ENCODE measurements around the gene IRF4.

The IRF4 gene

DNA sequence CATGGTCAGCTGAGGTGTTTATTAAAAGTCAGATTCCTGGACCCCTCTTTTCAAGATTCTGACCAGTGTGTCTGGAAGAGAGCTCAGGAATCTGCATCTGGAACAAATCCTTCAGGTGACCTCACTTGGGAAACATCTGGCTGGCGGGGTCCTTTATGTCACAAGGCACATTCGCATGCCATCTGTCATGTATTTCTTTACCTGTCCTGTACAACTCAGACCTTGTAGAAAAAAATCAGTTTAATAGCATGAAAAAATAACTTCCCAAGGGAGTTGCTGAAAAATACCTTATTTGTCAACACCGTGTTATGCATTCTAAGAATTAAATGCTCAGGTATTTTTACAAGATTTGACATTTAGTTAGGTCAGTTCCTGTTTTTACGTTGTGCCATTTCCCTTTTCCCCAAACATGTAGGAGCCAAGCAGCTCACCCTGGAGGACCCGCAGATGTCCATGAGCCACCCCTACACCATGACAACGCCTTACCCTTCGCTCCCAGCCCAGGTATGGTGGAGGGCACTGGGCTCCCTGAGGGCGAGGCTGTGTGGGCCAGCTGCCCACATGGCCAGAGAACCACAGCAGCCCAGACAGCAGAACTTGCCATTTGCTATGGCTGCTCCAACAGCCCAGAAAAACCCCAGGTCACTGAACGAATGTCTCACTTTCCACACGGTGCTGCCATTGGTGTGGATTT is 4.0 kb downstream of the IRF4 start:
- H3K27ac ChIP-seq (ENCODE audit: low read depth, low read length): no peak overlapping the region

DNA sequence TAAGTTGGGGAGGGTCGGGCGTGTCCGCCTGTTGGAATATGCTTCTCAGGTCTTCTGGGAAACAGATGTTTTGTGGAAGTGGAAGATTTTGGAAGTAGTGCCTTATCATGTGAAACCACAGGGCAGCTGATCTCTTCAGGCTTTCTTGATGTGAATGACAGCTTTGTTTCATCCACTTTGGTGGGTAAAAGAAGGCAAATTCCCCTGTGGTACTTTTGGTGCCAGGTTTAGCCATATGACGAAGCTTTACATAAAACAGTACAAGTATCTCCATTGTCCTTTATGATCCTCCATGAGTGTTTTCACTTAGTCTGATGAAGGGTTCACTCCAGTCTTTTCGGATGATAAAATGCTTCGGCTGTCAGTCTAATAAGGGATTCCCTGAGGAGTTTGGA is 4.6 kb downstream of the IRF4 start:
- H3K4me1 ChIP-seq (ENCODE audit: control insufficient read depth, insufficient read depth, low read length): peaks cover 6% of the 10 kb centered on the region
- H3K9ac ChIP-seq (ENCODE audit: low read depth, low read length): no peak overlapping the region
- no peak overlapping the region for H3K4me3 ChIP-seq (ENCODE audit: low read depth, low read length)
- no peaks in the 10 kb centered on the region; the same call in 1 of the 2 replicates for H3K36me3 ChIP-seq (ENCODE audit: control insufficient read depth, insufficient read depth, low read length)
- peaks cover 58% of the 10 kb centered on the region for H3K27me3 ChIP-seq (ENCODE audit: control insufficient read depth, insufficient read depth, low read length)
- no peaks in the 10 kb centered on the region for H3K9me3 ChIP-seq (ENCODE audit: control insufficient read depth, insufficient read depth, low read length)
- H3K27ac ChIP-seq (ENCODE audit: low read depth, low read length): no peak overlapping the region

More for the DNA sequence above, 4.0 kb downstream of the IRF4 start:
- Histone ChIP-seq H3K9ac (ENCODE audit: low read depth, low read length) (no peak overlapping the region), H3K4me1 (ENCODE audit: control insufficient read depth, insufficient read depth, low read length) (peaks cover 6% of the 10 kb centered on the region), H3K4me3 (ENCODE audit: low read depth, low read length) (no peak overlapping the region), H3K9me3 (ENCODE audit: control insufficient read depth, insufficient read depth, low read length) (no peaks in the 10 kb centered on the region), H3K36me3 (ENCODE audit: control insufficient read depth, insufficient read depth, low read length) (no peaks in the 10 kb centered on the region; the same call in 1 of the 2 replicates), H3K27me3 (ENCODE audit: control insufficient read depth, insufficient read depth, low read length) (peaks cover 64% of the 10 kb centered on the region)

DNA sequence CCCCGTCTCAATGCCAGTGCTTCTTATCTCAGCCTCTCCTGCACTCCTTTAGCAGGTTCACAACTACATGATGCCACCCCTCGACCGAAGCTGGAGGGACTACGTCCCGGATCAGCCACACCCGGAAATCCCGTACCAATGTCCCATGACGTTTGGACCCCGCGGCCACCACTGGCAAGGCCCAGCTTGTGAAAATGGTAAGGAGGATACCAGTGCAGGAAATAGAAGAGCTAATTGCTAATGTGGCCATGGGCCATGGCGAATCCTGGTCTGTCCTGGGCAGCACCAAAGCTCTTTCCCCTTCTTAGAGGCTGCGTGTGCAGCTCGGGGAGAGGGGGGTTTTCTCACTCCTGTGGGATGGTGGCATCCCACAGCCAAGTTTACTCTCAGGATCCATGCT is 5.5 kb downstream of the IRF4 start:
- Histone ChIP-seq H3K9ac (ENCODE audit: low read depth, low read length) (no peak overlapping the region), H3K4me1 (ENCODE audit: control insufficient read depth, insufficient read depth, low read length) (peaks cover 6% of the 10 kb centered on the region), H3K4me3 (ENCODE audit: low read depth, low read length) (no peak overlapping the region), H3K27ac (ENCODE audit: low read depth, low read length) (no peak overlapping the region), H3K9me3 (ENCODE audit: control insufficient read depth, insufficient read depth, low read length) (no peaks in the 10 kb centered on the region), H3K27me3 (ENCODE audit: control insufficient read depth, insufficient read depth, low read length) (peaks cover 51% of the 10 kb centered on the region), H3K36me3 (ENCODE audit: control insufficient read depth, insufficient read depth, low read length) (no peaks in the 10 kb centered on the region; the same call in 1 of the 2 replicates)

DNA sequence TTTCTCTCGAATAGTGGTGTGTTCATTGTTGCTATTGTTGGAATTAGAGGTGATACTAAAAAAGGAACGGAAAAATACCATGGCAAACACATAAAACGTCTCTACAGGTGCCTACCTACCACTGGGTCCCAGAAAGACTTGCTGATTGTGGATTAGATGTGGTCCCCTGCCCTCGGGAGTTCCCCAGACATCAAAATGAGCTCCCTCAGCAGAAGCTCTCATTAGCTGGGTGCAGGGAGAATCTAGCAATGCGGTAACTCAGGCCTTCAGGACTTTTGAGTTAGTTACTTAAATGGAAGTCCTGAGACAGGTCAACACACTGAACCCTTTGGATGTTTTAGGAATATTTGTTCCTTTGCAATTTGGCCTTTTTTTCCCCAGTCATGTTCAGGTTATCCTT is 6.1 kb downstream of the IRF4 start:
- Histone ChIP-seq H3K4me3 (ENCODE audit: low read depth, low read length) (no peak overlapping the region), H3K9me3 (ENCODE audit: control insufficient read depth, insufficient read depth, low read length) (no peaks in the 10 kb centered on the region), H3K9ac (ENCODE audit: low read depth, low read length) (no peak overlapping the region), H3K27me3 (ENCODE audit: control insufficient read depth, insufficient read depth, low read length) (peaks cover 45% of the 10 kb centered on the region), H3K27ac (ENCODE audit: low read depth, low read length) (no peak overlapping the region), H3K4me1 (ENCODE audit: control insufficient read depth, insufficient read depth, low read length) (peaks cover 6% of the 10 kb centered on the region), H3K36me3 (ENCODE audit: control insufficient read depth, insufficient read depth, low read length) (no peaks in the 10 kb centered on the region; the same call in 1 of the 2 replicates)

DNA sequence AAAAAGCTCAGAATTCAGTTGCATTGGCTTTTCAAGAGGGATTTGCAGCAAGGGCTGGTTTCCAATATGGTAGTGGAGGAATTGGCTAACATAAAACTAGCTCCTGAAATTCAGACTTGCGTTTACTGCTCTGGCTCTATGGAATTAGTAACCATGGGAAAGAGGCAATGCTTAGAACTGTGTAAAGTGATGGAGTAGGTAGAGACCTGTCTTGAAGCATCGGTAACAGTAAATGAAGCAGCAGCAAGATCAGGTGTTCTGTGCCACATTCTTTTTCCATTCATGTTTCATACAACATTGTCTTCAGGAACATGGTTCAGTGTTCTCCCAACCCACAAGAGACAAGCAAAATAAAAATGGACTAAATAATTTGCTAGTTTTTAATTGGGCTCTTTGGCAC is 6.5 kb downstream of the IRF4 start:
- no peak overlapping the region for H3K9ac ChIP-seq (ENCODE audit: low read depth, low read length)

DNA sequence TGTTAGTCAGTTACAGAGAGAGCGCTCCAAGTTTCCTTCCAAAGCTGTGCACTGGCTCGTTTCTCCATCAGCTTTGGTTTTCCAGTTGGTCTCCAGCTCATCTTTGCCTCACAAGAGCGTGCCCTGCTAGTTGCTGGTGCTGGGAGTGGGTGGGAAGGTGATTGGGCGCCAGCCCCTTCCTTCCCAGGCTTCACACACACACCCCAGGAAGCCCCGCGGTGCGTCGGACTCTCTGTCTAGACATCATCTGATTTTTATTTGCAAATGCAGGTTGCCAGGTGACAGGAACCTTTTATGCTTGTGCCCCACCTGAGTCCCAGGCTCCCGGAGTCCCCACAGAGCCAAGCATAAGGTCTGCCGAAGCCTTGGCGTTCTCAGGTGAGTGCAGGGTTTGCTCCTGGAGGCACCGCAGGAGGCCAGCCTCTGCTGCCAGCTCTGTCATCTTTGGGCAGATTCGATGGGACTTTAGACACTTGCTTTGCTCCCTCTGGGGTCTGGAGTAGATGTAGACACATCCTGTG is 7.1 kb downstream of the IRF4 start:
- H3K9ac ChIP-seq (ENCODE audit: low read depth, low read length): no peak overlapping the region

More for the DNA sequence above, 6.5 kb downstream of the IRF4 start:
- H3K27me3 ChIP-seq (ENCODE audit: control insufficient read depth, insufficient read depth, low read length): peaks cover 41% of the 10 kb centered on the region
- no peak overlapping the region for H3K4me3 ChIP-seq (ENCODE audit: low read depth, low read length)
- H3K27ac ChIP-seq (ENCODE audit: low read depth, low read length): no peak overlapping the region
- peaks cover 6% of the 10 kb centered on the region for H3K4me1 ChIP-seq (ENCODE audit: control insufficient read depth, insufficient read depth, low read length)
- no peaks in the 10 kb centered on the region for H3K9me3 ChIP-seq (ENCODE audit: control insufficient read depth, insufficient read depth, low read length)
- no peaks in the 10 kb centered on the region; the same call in 1 of the 2 replicates for H3K36me3 ChIP-seq (ENCODE audit: control insufficient read depth, insufficient read depth, low read length)

DNA sequence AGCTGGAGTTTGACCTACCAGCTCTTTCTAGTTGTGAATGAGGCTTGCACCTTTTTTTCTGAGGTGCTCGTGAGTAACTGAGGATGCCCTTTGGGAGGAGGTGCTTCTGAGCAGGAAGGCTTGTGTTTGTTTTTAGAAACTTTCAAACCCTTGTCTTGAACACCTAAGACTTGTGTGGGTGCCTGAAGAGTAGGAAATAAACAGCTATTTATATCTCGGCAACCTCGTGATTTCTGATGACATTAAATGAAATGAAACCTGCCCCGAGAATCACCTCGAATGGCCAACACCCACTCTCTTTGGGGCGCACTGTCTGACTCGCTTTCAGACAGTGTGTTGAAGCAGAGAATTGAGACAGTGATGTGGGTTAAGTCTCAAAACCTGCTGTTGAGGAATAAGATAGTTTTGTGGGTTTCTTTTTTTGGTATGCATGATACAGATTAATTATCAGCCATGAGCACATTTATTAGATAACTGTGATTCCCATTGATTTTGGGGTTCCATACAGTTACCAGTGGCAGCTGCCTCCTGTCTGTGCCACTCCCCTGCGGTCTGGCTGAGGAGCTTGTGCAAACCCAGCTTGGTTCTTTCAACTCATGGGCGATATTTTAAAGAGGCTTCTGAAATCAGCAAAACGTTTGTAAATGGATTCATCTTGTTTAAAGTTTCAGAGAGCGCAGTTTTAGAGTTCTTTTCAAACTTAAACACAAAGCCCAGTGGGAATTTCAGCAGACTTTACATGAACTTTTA is 8.4 kb downstream of the IRF4 start:
- Histone ChIP-seq H3K27ac (ENCODE audit: low read depth, low read length) (no peak overlapping the region), H3K36me3 (ENCODE audit: control insufficient read depth, insufficient read depth, low read length) (no peaks in the 10 kb centered on the region; the same call in 1 of the 2 replicates), H3K4me1 (ENCODE audit: control insufficient read depth, insufficient read depth, low read length) (no peaks in the 10 kb centered on the region), H3K27me3 (ENCODE audit: control insufficient read depth, insufficient read depth, low read length) (peaks cover 22% of the 10 kb centered on the region), H3K9ac (ENCODE audit: low read depth, low read length) (no peak overlapping the region), H3K4me3 (ENCODE audit: low read depth, low read length) (no peak overlapping the region), H3K9me3 (ENCODE audit: control insufficient read depth, insufficient read depth, low read length) (no peaks in the 10 kb centered on the region)

More for the DNA sequence above, 7.1 kb downstream of the IRF4 start:
- no peak overlapping the region for H3K27ac ChIP-seq (ENCODE audit: low read depth, low read length)
- H3K27me3 ChIP-seq (ENCODE audit: control insufficient read depth, insufficient read depth, low read length): peaks cover 35% of the 10 kb centered on the region
- no peak overlapping the region for H3K4me3 ChIP-seq (ENCODE audit: low read depth, low read length)
- no peaks in the 10 kb centered on the region; the same call in 1 of the 2 replicates for H3K36me3 ChIP-seq (ENCODE audit: control insufficient read depth, insufficient read depth, low read length)
- no peaks in the 10 kb centered on the region for H3K9me3 ChIP-seq (ENCODE audit: control insufficient read depth, insufficient read depth, low read length)
- peaks cover 5% of the 10 kb centered on the region for H3K4me1 ChIP-seq (ENCODE audit: control insufficient read depth, insufficient read depth, low read length)

DNA sequence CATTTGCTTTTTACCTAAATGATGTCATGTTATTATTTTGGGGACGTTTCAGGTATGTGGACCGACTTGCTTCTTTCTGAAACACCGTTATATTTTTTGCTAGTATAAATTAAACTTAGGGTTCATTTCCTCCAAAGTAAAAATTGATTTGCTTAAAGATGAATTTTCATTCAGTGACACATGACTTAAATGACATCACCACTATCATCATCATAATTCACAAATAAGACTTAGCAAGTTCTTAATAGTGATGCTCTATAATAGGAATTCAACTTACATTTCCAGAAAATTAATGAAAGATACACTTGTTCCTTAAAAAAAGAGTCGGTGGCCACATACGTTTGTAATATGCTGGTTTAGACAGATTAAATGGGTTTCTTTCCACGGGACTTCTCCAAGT is 9.3 kb downstream of the IRF4 start:
- 0 out of 2 replicates have a peak, but pooled peaks cover 14% of the 10 kb centered on the region for H3K27me3 ChIP-seq (ENCODE audit: control insufficient read depth, insufficient read depth, low read length)
- H3K27ac ChIP-seq (ENCODE audit: low read depth, low read length): no peak overlapping the region
- H3K9me3 ChIP-seq (ENCODE audit: control insufficient read depth, insufficient read depth, low read length): no peaks in the 10 kb centered on the region
- no peak overlapping the region for H3K9ac ChIP-seq (ENCODE audit: low read depth, low read length)
- H3K4me3 ChIP-seq (ENCODE audit: low read depth, low read length): no peak overlapping the region
- H3K4me1 ChIP-seq (ENCODE audit: control insufficient read depth, insufficient read depth, low read length): no peaks in the 10 kb centered on the region
- H3K36me3 ChIP-seq (ENCODE audit: control insufficient read depth, insufficient read depth, low read length): no peaks in the 10 kb centered on the region; the same call in 1 of the 2 replicates

DNA sequence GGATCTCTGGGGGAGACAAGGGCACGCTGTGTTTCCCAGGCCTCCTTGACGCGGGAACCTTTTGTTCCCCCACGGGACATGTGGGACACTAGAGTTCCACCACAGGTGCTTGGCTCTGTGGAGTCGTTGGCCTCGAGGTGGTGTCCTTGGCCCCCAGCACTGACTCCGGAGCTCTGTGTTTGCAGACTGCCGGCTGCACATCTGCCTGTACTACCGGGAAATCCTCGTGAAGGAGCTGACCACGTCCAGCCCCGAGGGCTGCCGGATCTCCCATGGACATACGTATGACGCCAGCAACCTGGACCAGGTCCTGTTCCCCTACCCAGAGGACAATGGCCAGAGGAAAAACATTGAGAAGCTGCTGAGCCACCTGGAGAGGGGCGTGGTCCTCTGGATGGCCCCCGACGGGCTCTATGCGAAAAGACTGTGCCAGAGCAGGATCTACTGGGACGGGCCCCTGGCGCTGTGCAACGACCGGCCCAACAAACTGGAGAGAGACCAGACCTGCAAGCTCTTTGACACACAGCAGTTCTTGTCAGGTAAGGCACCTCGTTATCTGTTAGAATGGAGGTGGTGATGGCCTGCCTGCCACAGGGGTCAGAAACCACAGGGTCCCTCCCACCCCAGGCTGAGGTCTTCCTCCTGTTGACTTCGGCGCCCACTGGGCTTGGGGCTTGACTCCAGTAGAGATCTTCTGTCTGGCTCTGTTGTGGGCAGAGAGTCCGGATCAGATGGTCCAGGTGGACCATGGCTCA is 9.9 kb downstream of the IRF4 start:
- Histone ChIP-seq H3K4me3 (ENCODE audit: low read depth, low read length) (no peak overlapping the region), H3K9ac (ENCODE audit: low read depth, low read length) (no peak overlapping the region), H3K27ac (ENCODE audit: low read depth, low read length) (no peak overlapping the region), H3K9me3 (ENCODE audit: control insufficient read depth, insufficient read depth, low read length) (no peaks in the 10 kb centered on the region), H3K36me3 (ENCODE audit: control insufficient read depth, insufficient read depth, low read length) (no peaks in the 10 kb centered on the region), H3K27me3 (ENCODE audit: control insufficient read depth, insufficient read depth, low read length) (0 out of 2 replicates have a peak, but pooled peaks cover 9% of the 10 kb centered on the region), H3K4me1 (ENCODE audit: control insufficient read depth, insufficient read depth, low read length) (no peaks in the 10 kb centered on the region)

DNA sequence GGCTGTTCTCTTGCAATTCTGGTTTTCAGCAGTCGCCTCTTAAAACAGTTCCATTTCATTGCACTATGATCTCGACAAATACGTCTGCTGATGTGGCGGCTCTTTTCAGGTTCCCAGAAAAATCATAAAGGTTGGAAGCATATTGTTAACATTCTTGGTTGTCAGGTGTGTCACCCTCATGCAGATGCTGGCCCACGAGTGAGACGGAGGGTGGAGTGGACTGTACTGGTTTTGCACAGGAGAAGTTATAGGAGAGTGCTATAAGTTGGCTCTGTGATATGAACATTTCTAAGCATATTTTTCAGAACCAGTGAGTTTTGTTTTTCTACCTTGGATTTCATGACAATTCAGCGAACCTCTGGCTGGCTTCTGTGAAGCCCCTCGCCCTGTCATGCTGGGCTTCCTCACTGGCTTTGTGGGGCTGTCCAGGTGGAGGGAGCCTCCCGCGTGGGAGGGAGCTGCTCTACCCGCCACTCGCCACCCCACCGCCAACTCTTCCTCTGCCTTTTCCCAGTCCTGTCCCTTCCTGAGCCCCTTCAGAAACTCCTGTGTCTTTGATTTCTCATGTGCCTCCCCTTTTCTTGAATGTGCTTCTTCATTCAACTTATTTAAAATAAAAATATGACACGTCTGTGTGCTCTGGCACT is 10.6 kb downstream of the IRF4 start:
- H3K9me3 ChIP-seq (ENCODE audit: control insufficient read depth, insufficient read depth, low read length): no peaks in the 10 kb centered on the region
- H3K27ac ChIP-seq (ENCODE audit: low read depth, low read length): no peak overlapping the region
- no peaks in the 10 kb centered on the region for H3K4me1 ChIP-seq (ENCODE audit: control insufficient read depth, insufficient read depth, low read length)
- H3K4me3 ChIP-seq (ENCODE audit: low read depth, low read length): no peak overlapping the region
- no peaks in the 10 kb centered on the region for H3K36me3 ChIP-seq (ENCODE audit: control insufficient read depth, insufficient read depth, low read length)
- H3K27me3 ChIP-seq (ENCODE audit: control insufficient read depth, insufficient read depth, low read length): 0 out of 2 replicates have a peak, but pooled peaks cover 9% of the 10 kb centered on the region
- H3K9ac ChIP-seq (ENCODE audit: low read depth, low read length): no peak overlapping the region
